Upper lobe of right lung (tissue), 1 donor: ENCODE measurements around the gene SLC25A17. TPM values are rescaled to one million over a fixed set of nuclear protein-coding genes. Genes with fewer than 3 reads are reported as not detected.

ENCODE experiments used
- microRNA-seq: library from miRNA; unstranded; fragments of <30 nt; microRNA quantifications from one replicate; pipeline ENCODE4 v1.2.0, GENCODE V29; 2020; ENCODE audit warnings: borderline microRNAs expressed
- total RNA-seq: library from RNA; stranded (reverse); fragmentation: NEBNext Ultra II Directional; extraction: Animal tissue kit (Norgen Biotek cat#: 25700); gene quantifications from one replicate; pipeline ENCODE4 v1.2.1, GENCODE V29; 2021
- donor health status: DM: no; HTN: yes; CAD: no; lungs with severe emphysema.

The SLC25A17 gene
- total RNA-seq, 1 donor from 2014 or later: 13.8 TPM

Small RNA genes within 50 kb of the gene (microRNA-seq; reads per million reads assigned to microRNA genes)
- gene MIR4766: not detected

Other genes starting within 250 kb of the SLC25A17 start
- 60.4 TPM for gene MRTFA, start 182.6 kb downstream of the SLC25A17 start, total RNA-seq
- gene MCHR1, start 139.9 kb downstream of the SLC25A17 start, total RNA-seq: not detected
- gene ST13, start 37.3 kb upstream of the SLC25A17 start, total RNA-seq: 192 TPM
- 15.0 TPM for gene XPNPEP3, start 37.8 kb upstream of the SLC25A17 start, total RNA-seq
- not detected for gene DNAJB7, start 42.8 kb upstream of the SLC25A17 start, total RNA-seq
- 45.6 TPM for gene RBX1, start 132.0 kb upstream of the SLC25A17 start, total RNA-seq